Measurements from ENCODE around the gene ECHS1. TPM values are rescaled to one million over a fixed set of nuclear protein-coding genes. Genes with fewer than 3 reads are reported as not detected.

Gene ECHS1
- total RNA-seq, 2 donors from 2014 or later, result 58.5 to 86.0 TPM

DNA sequence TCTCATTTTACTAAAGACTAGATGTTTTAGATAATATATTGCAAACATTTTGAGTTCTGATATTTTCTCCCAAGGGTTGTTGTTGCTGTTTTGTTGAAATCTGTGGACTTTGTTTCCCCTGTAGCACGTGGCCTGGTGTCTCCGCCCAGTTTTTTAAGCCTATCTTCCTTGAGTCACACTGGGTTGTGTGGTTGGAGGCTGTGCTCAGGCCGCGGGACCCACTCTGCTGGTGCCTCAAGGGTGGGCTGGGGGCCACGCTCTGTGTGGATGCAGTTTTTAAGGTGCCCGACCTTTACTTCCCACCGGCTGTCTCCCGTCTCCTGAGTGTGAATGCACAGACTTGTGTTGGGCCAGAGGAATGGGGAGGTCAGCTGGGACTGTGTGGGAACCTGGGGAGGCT, 30.2 kb downstream of the ECHS1 start:
- H3K36me3 Mint-ChIP-seq, result no peaks in the 10 kb centered on the region
- H3K27ac Mint-ChIP-seq, result no peak overlapping the region
- no peaks in the 10 kb centered on the region for H3K9me3 Mint-ChIP-seq
- ATAC-seq, result no peak
- DNase-seq (ENCODE audit: low spot score in 2 of 2), result no peak

DNA sequence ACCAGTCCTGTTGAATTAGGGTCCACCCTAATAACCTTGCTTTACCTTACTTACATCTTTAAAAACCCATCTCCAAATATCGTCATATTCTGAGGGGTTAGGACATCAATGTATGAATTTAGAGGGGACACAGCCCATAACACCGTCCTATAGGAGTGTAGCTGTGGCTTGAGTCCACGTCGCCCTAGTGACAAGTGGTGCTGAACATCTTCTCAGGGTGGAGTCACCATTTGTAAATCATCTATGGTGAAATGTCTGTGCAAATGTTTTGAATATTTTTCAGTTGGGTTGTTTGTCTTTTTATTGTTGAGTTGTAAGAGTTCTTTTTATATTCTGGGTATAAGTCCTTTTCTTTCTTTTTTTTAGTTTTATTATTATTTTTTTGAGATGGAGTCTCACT, 31.2 kb downstream of the ECHS1 start:
- DNase-seq (ENCODE audit: low spot score in 2 of 2) (no peak), ATAC-seq (no peak)
- Mint-ChIP-seq H3K27ac (no peak overlapping the region), H3K9me3 (no peaks in the 10 kb centered on the region), H3K36me3 (no peaks in the 10 kb centered on the region)

- DNase-seq (ENCODE audit: low spot score in 2 of 2), result no peak
These were observed 33.3 kb downstream of the ECHS1 start for GRCh38 chr10:133339708-133340380.

GRCh38 chr10:133338080-133339071, 34.8 kb downstream of the ECHS1 start:
- no peak overlapping the region for H3K27ac Mint-ChIP-seq
- DNase-seq (ENCODE audit: low spot score in 2 of 2), result no peak
- ATAC-seq, result no peak
- no peaks in the 10 kb centered on the region for H3K36me3 Mint-ChIP-seq
- no peaks in the 10 kb centered on the region for H3K9me3 Mint-ChIP-seq

More at GRCh38 chr10:133339708-133340380, 33.3 kb downstream of the ECHS1 start:
- Mint-ChIP-seq H3K9me3 (no peaks in the 10 kb centered on the region), H3K27ac (no peak overlapping the region), H3K36me3 (no peaks in the 10 kb centered on the region)
- no peak for ATAC-seq

DNA sequence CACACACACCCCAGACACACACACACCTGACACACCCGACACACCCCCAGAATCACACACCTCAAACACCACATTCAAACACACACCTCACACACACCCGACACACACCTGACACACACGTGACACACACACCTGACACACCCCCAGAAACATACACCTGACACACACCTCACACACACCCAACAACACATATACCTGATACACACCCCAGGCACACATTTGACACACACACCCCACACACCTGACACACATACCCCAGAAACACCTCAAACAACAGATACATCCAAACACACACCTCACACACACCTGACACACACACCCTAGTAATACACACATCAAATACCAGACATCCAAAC, 35.8 kb downstream of the ECHS1 start:
- DNase-seq (ENCODE audit: low spot score in 2 of 2) (no peak), ATAC-seq (no peak)
- no peak overlapping the region for H3K27ac Mint-ChIP-seq
- no peaks in the 10 kb centered on the region for H3K9me3 Mint-ChIP-seq
- H3K36me3 Mint-ChIP-seq, result no peaks in the 10 kb centered on the region

GRCh38 chr10:133336577-133337369, 36.4 kb downstream of the ECHS1 start, which contains the start of gene CALY:
Gene CALY, minus strand, starts transcription at chr10:133336896. Its CDS starts 7,907 bp downstream, at chr10:133328989.
- Mint-ChIP-seq H3K27ac (no peak within 1 kb of the TSS), H3K36me3 (no peaks in the 10 kb centered on the region), H3K9me3 (no peaks in the 10 kb centered on the region)
- ATAC-seq (peak; percentile 59 to 69), DNase-seq (ENCODE audit: low spot score in 2 of 2) (peak; percentile 61 to 67)

- Mint-ChIP-seq H3K9me3 (no peaks in the 10 kb centered on the region), H3K36me3 (no peaks in the 10 kb centered on the region), H3K27ac (no peak overlapping the region)
- ATAC-seq (no peak), DNase-seq (ENCODE audit: low spot score in 2 of 2) (no peak)
These were observed 37.0 kb downstream of the ECHS1 start for GRCh38 chr10:133336118-133336576.

DNA sequence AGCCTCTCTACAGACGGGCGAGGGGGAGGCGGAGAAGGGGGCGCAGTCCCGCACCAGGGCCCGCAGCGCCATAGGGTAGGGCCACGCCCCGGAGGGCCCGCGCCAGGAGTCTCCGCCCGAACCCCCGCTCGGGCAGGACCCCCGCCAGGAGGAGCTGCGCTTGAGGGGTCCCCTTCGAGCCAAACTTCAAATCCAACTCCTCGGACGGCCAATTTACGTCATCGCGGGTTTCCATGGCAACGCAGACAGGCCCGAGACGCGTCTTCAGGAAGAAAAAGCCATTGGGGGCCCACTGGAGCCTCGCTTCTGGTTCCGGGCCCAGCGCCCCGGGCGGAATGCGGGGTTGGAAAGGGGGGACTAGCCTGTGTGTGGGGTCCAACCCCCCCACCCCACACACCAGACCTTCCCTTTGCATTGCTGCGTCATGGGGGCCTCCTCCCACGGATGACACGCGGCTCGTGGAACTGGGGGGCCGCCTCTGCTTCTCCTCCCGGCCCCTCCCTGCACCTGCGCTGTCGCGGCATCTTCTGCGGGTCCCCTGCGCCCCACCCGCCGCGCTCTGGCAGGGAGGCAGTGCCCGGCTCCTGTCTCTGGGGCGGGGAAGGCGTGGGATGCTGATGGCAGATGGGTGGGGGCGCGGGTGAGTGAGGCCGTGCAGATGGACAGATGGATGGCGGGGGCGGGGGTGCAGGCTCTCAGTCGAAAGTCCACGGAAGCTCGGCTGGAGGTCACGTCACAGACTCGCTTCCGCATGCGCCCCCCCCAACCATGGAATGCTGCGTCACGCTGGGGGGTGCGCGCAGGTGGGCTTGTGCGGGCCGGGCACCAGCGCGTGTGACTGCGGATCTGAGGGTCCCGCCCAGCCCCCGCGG, 37.7 kb downstream of the ECHS1 start:
- Mint-ChIP-seq H3K36me3 (no peaks in the 10 kb centered on the region), H3K27ac (no peak overlapping the region), H3K9me3 (no peaks in the 10 kb centered on the region)
- DNase-seq (ENCODE audit: low spot score in 2 of 2), result peak in 1 of 2 donors; percentile 63
- ATAC-seq, result peak; percentile 36 to 59

GRCh38 chr10:133334503-133335245, 38.5 kb downstream of the ECHS1 start:
- ATAC-seq, result peak; percentile 13 to 40
- H3K36me3 Mint-ChIP-seq, result no peaks in the 10 kb centered on the region
- no peak overlapping the region for H3K27ac Mint-ChIP-seq
- no peak for DNase-seq (ENCODE audit: low spot score in 2 of 2)
- H3K9me3 Mint-ChIP-seq, result no peaks in the 10 kb centered on the region

DNA sequence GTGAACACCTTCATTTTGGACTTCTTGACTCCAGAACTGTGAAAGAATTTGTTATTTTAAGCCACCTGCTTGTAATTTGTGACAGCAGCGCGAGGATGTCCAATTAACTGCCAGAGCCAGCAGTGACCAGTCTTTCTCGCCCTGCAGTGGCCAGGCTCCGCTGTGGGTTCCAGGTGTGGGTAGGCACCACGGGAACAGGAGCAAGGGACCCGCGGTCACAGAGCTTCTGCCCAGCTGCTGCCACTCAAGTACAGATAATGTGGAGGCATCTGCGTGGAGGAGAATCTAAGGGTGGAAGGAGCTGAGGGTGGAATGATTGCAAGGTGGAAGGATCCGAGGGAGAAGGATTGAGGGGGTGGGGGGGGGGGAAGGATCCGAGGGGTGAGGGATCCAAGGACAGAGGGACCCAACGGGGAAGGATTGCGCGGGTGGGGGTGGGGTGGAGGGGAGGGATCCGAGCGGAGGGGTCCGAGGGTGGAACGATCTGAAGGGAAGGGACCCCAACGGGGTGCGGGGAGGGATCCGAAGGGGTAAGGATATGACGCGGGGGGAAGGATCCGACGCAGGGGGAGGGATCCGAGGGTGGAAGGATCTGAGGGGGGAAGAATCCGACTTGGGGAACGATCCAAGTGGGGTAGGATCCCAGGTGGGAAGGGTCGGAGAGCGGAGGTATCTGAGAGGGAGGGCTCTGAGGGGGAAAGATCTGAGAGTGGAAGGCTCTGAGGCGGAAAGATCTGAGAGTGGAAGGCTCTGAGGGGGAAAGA, 40.0 kb downstream of the ECHS1 start:
- ATAC-seq, result no peak
- Mint-ChIP-seq H3K9me3 (no peaks in the 10 kb centered on the region), H3K36me3 (no peaks in the 10 kb centered on the region)

GRCh38 chr10:133329491-133330202, 43.5 kb downstream of the ECHS1 start:
- ATAC-seq (peak; percentile 92 to 95), DNase-seq (ENCODE audit: low spot score in 2 of 2) (peak; percentile 81 to 91)
- Mint-ChIP-seq H3K27ac (no peak overlapping the region), H3K9me3 (no peaks in the 10 kb centered on the region), H3K36me3 (no peaks in the 10 kb centered on the region)

More for the DNA sequence above, 40.0 kb downstream of the ECHS1 start:
- no peak for DNase-seq (ENCODE audit: low spot score in 2 of 2)
- no peak overlapping the region for H3K27ac Mint-ChIP-seq

DNA sequence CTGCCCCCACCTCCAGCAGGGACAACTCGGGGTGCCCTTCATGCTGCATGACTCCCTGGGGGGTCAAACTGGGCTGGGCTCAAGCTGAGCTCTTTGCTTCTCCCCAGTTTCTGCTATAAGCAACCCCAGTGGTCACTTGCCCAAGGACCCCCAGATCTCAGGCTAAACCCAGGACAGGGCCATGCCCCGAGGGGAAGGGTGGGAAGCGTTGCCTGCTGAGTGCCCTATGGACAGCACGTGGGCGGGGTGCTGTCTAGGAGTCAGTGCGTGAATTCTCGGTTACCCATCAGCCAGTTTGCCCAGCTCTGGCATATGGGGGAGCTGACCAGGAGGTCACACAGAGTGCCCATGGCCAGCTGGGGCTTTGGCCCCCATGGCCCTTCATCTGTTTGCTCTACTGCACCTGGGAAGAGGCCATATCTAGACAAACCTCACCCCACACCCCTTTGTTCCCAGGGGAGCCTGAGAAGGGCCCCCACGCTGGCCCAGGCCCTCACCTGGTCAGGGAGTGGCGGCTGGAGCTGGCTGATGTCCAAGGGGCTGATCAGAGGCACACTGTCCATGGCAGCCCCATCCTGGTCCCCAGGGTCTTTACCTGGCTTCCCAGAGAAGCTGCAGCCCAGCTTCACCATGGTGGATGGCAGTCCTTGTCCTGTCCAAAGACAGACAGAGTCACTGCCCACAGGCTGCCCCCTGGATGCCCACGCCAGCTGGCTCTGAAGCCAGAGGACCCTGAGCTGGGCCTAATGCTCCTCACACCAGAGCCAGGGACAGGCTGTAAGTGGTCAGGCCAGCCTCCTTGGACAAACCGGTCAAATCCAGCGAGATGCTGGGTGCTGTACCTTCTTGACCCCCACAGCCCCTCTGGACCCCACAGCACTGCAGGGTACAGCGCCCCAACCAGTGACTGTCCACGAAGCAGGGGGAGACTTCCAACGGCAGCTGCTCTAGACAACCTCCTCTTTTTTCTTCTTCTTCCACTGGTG, 44.5 kb downstream of the ECHS1 start:
- Mint-ChIP-seq H3K36me3 (no peaks in the 10 kb centered on the region), H3K27ac (no peak overlapping the region), H3K9me3 (no peaks in the 10 kb centered on the region)
- ATAC-seq (no peak), DNase-seq (ENCODE audit: low spot score in 2 of 2) (no peak)

- no peak for ATAC-seq
- no peak for DNase-seq (ENCODE audit: low spot score in 2 of 2)
- Mint-ChIP-seq H3K36me3 (no peaks in the 10 kb centered on the region), H3K27ac (no peak overlapping the region), H3K9me3 (no peaks in the 10 kb centered on the region)
These were observed 45.4 kb downstream of the ECHS1 start for GRCh38 chr10:133327651-133328357.

All from activated naive CD4-positive, alpha-beta T cell treated with anti-CD3 and anti-CD28 coated beads, Interleukin-2, amount 50 U/mL, for 72 hours (primary cell).